ENCODE measurements around the gene GRK1. TPM values are rescaled to one million over a fixed set of nuclear protein-coding genes. Genes with fewer than 3 reads are reported as not detected.
A peak's percentile ranks its signal among the peaks of the same experiment; 100 is the strongest.

GRK1 gene
- total RNA-seq, 1 donor from 2014 or later, result 1.2 TPM

DNA sequence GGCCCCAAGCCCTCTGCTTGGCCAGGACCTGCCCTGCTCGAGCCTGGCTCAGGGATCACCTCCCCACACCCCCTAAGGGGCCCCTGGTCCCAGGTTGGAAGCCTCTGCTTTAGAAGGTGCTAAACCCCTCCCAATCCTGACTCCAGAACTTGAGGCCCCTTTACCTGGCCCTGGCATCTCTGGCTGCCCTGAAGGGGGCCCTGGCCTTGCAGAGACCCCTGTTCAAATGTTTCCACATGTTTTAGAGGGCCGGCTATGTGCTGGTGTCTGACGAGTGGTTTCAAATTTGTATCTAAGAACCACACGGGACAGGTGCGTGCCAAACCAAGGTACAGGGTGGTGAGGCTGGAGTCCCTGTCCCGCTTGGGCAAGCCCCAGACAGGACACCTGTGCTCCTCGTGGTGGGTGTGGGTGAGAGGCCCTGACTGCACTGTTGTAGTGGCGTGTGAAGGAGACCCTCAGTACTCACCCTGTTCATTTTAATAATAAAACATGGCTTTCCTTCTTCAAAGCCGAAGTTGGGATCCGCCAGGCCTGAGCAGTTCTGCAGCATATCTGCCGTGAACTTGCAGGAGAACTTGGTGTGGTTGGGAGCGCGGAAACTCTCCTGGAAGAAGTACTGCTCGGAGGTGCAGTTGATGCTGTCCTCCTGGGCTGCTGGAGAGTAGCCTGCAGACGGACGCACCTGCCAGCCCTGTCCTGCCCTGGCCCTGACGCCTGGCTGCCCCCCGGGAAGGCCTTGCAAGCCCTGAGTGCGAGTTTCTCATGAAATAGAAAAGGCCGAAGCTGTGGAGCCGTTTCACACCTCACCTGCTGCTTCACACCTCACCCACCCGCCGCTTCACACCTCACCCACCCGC, 14.4 kb upstream of the GRK1 start:
- Mint-ChIP-seq H3K27me3 (ENCODE audit: unreplicated experiment) (peaks cover 2% of the 10 kb centered on the region), H3K4me1 (ENCODE audit: low read depth, unreplicated experiment) (no peaks in the 10 kb centered on the region), H3K27ac (ENCODE audit: unreplicated experiment) (no peak overlapping the region), H3K4me3 (ENCODE audit: unreplicated experiment) (no peak overlapping the region), H3K36me3 (ENCODE audit: unreplicated experiment) (peaks cover 11% of the 10 kb centered on the region), H3K9me3 (ENCODE audit: unreplicated experiment) (peaks cover 12% of the 10 kb centered on the region)
- TF ChIP-seq, protein P1, sequence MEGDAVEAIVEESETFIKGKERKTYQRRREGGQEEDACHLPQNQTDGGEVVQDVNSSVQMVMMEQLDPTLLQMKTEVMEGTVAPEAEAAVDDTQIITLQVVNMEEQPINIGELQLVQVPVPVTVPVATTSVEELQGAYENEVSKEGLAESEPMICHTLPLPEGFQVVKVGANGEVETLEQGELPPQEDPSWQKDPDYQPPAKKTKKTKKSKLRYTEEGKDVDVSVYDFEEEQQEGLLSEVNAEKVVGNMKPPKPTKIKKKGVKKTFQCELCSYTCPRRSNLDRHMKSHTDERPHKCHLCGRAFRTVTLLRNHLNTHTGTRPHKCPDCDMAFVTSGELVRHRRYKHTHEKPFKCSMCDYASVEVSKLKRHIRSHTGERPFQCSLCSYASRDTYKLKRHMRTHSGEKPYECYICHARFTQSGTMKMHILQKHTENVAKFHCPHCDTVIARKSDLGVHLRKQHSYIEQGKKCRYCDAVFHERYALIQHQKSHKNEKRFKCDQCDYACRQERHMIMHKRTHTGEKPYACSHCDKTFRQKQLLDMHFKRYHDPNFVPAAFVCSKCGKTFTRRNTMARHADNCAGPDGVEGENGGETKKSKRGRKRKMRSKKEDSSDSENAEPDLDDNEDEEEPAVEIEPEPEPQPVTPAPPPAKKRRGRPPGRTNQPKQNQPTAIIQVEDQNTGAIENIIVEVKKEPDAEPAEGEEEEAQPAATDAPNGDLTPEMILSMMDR (IDR thresholded peaks at IDR 0.05; ENCODE audit: partially characterized antibody, unreplicated experiment), result no peak
- DNase-seq, result peak; percentile 7

- H3K4me1 Mint-ChIP-seq (ENCODE audit: low read depth, unreplicated experiment), result no peaks in the 10 kb centered on the region
- no peaks in the 10 kb centered on the region for H3K27me3 Mint-ChIP-seq (ENCODE audit: unreplicated experiment)
- no peak overlapping the region for H3K27ac Mint-ChIP-seq (ENCODE audit: unreplicated experiment)
- TF ChIP-seq, protein P1 (IDR thresholded peaks at IDR 0.05; ENCODE audit: partially characterized antibody, unreplicated experiment), result no peak
- H3K9me3 Mint-ChIP-seq (ENCODE audit: unreplicated experiment), result peaks cover 12% of the 10 kb centered on the region
- H3K4me3 Mint-ChIP-seq (ENCODE audit: unreplicated experiment), result no peak overlapping the region
- H3K36me3 Mint-ChIP-seq (ENCODE audit: unreplicated experiment), result peaks cover 5% of the 10 kb centered on the region
- peak; percentile 18 for DNase-seq
These were observed 13.5 kb upstream of the GRK1 start for GRCh38 chr13:113653264-113654174.

- H3K4me3 Mint-ChIP-seq (ENCODE audit: unreplicated experiment), result no peak overlapping the region
- no peak overlapping the region for H3K27ac Mint-ChIP-seq (ENCODE audit: unreplicated experiment)
- no peaks in the 10 kb centered on the region for H3K36me3 Mint-ChIP-seq (ENCODE audit: unreplicated experiment)
- no peak for DNase-seq
- H3K9me3 Mint-ChIP-seq (ENCODE audit: unreplicated experiment), result peaks cover 12% of the 10 kb centered on the region
- no peaks in the 10 kb centered on the region for H3K27me3 Mint-ChIP-seq (ENCODE audit: unreplicated experiment)
- no peaks in the 10 kb centered on the region for H3K4me1 Mint-ChIP-seq (ENCODE audit: low read depth, unreplicated experiment)
- TF ChIP-seq, protein P1 (IDR thresholded peaks at IDR 0.05; ENCODE audit: partially characterized antibody, unreplicated experiment), result no peak
These were observed 12.9 kb upstream of the GRK1 start for GRCh38 chr13:113654175-113654560.

DNA sequence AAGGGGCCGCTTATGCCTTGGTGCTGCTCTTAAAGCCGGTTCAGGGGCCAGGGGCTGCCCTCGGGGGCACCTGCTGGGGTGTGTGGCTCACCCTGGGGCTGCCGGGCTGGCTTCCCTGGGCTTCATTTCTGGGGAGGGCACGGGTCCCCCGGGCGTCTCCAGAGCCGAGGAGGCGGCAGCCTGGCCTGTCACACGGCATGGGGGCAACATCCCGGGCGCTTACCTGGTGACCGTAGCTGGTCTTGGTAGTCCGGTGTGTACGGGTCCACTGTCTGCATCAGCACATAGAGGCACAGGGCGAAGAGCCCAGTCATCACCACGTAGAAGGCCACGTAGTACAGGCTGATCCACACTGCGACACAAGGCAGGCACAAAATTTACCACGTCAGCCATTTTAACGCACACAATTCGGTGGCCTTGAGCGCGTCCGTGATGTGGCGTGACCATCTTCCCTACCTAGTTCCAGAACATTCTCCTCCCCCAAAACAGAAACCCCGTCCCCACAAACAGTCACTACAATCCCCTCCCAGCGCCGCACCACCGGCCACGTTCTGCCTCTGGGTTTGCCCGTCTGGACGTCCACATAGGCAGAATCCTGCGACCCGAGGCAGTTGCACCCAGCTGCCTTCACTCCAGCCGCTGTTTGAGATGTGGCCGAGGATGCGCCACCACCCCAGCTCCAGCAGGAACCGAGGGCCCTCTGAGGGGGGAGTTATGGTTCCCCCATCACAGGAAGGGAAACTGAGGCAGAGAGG, 12.3 kb upstream of the GRK1 start:
- peak; percentile 10 for DNase-seq
- H3K36me3 Mint-ChIP-seq (ENCODE audit: unreplicated experiment), result no peaks in the 10 kb centered on the region
- no peaks in the 10 kb centered on the region for H3K4me1 Mint-ChIP-seq (ENCODE audit: low read depth, unreplicated experiment)
- H3K9me3 Mint-ChIP-seq (ENCODE audit: unreplicated experiment), result peaks cover 10% of the 10 kb centered on the region
- no peaks in the 10 kb centered on the region for H3K27me3 Mint-ChIP-seq (ENCODE audit: unreplicated experiment)
- H3K4me3 Mint-ChIP-seq (ENCODE audit: unreplicated experiment), result no peak overlapping the region
- H3K27ac Mint-ChIP-seq (ENCODE audit: unreplicated experiment), result no peak overlapping the region
- TF ChIP-seq, protein P1 (IDR thresholded peaks at IDR 0.05; ENCODE audit: partially characterized antibody, unreplicated experiment), result no peak

Data from glutamatergic neuron (in vitro differentiated cells).